ENCODE results near the gene ZNF775.

Gene ZNF775

DNA sequence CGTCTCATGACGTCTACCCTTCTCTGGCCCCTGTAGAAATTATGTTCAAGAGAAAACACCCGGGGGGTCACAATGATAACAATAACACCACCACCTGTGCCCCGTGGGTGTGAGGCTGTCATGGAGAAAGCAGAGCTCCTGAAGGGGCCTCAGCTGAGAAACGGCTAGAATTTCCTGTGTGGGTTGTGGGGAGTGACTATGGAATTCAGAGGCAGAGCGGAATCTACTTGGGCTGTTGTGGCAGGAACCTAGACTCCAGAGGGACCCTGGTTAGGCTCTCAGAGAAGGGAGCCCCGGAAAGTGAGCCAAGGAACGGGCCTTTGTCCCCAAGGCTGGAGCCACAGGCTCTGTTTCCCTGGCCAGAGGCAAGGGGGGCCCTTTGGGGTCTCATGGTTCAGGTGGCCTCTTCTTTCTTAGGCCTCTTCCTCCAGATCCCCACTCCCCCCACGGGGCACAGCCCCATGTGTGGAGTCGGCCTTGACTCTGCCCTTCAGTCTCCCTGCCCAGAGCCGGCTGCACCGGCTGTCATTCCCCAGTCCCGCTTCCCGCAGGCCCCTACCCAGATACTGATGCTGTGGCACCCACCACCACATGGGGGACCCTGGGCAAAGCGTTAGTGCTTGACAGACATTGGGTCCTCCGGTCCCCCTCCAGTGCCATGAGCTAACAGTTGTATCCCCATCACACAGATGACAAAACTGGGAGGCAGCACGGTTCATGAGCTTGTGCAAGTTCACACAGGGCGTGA is 64.8 kb downstream of the ZNF775 start:
- FAIRE-seq (no peak), DNase-seq (ENCODE audit: insufficient read length, low spot score) (no peak)

DNA sequence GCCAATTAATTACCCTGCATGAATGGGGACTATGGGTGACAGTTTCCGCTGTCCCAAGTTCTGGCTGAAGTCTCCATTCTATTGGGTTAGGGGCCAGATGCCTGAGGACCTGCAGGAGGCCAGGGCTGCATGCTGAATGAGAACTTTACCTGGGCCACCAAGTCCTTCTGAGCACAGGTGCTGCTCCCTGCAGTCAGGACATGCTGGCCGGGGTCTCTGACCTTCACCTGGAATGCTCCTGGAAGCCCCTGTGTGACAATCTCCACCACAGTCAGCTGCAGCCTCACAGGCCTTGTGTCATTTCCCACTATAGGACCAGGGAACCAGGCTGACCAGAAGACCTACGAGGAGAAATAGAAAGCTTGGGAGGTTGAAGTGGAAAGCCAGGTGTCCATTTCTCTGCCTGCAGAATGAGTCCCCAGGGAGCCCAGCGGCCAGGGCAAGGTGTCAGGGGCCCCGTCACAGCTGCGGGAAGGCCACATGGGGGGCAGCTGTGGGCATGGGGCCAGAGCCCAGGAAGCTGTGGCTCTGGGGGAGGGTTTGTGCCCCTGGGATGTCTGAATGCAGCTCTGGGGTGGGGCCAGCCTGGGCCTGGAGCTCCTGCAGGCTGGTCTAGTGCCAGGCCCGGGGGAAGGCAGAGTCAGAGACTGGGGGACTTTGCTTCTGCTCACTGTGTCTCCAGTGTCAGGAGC is 65.7 kb downstream of the ZNF775 start:
- no peak for TF ChIP-seq POLR2A (IDR thresholded peaks at IDR 0.05; ENCODE audit: low read depth, low read length)
- FAIRE-seq: no peak
- no peak for DNase-seq (ENCODE audit: insufficient read length, low spot score)

More for the DNA sequence above, 64.8 kb downstream of the ZNF775 start:
- no peak for TF ChIP-seq POLR2A (IDR thresholded peaks at IDR 0.05; ENCODE audit: low read depth, low read length)

DNA sequence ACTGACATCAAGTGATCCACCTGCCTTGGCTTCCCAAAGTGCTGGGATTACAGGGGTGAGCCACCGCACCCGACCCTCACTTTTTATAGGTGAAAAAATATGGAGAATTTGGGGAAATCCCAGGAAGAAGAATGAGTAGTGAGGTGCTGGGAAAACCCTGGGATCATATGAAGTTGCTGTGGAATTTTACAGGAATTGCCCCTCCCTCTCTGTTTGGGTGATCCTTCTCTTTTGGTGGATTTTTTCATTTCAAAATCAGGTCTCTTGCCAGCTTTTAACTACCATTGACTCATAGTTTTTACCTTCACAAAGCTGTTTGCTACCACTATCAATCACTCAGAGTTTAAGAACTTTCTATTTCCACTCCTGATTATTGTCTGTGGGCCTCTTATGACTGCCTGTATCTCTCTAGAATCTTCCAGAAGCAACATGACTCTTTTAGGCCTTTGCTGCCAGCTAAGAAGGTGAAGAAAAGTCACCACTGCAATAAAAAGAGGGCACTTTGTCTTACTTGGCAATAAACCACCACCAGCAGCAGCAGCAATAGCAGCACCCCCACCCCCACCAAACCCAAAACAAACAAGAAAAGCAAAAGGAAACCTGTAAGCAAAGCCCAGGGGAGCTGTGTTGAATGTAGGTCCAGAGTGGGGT is 67.3 kb downstream of the ZNF775 start:
- TF ChIP-seq POLR2A (IDR thresholded peaks at IDR 0.05; ENCODE audit: low read depth, low read length): no peak
- DNase-seq (ENCODE audit: insufficient read length, low spot score) (no peak), FAIRE-seq (no peak)
